NCI-H345 treated with DMSO at 0.1 percent for 48 hours (cell line): ENCODE results near the gene TRAIP.

ENCODE experiments used
- DNase-seq: peaks from one replicate; lab custom pipeline; 2025; ENCODE audit not compliant: unreplicated experiment; lab: John Stamatoyannopoulos, UW

The TRAIP gene

DNA sequence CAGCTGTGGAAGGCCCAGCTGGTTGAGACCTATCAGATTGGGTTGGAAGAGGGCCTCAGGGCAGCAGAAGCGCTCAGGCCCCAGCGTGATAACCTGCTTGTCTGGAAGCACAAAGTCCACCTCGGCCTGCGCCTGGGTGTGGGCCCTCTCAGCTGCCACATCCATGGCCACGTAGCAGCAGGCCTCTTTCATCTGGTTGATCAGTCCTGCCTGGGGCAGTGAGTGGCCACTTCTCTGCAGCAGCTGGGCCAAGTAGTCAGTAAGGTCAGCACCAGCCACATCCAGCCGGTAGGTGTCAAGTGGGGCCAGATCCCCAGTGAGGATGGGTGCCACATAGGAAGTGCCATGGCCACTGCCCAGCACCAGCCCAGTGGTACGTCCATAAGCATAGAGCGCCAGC is 17.3 kb upstream of the TRAIP start:
- DNase-seq: no peak

DNA sequence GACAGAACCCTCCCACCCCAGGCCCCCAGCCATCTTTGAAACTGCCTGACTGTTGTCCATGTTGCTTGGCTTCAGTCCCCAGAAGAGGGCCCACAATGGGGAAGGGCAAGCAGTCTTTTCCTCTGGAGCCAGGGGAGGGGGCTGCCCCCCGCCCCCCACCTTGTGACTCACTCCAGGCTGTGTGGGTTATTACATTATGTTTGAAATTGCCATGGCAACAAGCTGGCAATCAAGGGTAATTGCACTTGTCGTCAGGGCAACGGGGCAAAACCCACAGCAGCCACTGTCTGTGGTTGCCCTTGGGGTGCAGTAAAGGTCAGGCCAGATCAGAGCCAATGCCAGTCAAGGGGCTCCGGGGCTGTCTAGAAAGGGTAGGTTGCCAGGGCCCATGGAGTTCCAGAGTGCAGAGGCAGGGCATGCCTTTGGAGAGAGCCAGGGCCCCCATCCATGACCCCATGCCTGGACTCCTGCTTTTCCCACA is 16.5 kb upstream of the TRAIP start:
- DNase-seq: no peak

DNA sequence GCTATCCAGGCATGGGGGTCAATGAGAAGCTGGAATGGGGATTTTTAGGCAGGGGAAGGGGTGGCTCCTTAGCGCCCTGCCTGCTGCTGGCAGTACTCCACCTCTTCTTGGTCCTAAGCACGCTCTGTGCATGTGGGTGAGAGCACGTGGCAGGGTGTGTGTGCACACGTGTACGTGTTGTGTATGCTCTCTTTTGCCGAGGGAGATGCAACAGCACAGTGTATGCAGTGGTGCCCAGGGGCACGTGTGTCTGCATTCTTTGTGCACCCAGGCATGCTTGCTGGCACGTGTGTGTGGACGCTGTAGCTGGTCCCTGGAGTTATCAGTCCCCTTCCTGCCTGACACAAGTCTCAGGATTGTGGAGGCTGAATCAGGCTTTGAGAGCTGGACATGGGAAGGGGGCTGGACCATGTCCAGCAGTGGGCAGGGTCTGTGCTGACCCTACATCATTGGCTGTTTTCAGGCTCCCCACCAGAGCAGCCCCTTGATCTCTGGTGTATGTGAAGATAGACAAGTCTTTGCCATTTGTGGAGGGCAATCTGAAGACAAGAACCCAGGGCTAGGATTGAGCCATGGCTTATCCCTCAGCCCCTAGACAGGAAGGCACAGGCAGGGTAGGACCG is 15.3 kb upstream of the TRAIP start:
- no peak for DNase-seq

DNA sequence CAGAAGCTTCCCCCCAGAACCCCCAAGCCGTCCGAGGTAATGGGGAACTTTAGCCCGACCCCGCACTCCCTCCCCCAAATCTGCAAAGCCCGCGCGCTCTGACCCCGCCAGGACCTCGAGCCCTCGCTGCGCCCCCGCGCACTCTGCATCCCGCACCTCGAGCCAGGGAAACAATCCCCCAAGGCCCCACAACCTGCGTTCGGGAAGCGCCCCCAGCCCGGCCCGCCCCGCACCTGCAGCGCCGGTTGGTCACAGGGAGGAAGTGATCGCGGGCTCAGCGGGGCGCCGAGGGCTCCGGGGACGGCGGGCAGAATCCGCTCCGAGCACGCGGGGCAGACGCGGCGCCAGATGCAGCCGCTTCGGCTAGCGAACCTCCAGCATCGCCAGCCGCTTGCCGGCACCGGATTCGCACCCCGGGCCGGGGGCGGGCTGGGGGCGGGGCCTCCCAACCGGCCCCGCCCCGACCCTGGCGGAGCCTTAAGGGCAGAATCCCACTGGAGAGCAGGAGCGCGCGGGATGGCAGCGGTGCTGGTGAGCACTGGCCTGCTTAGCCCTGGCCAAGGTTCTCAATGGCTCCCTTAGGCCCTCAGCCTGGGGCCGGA is 13.3 kb upstream of the TRAIP start, which contains the start of gene CAMKV:
Gene CAMKV (minus strand): TSS at position 382 of the 602 bp plus-strand sequence. CDS start 7,518 bp downstream, outside the sequence.
- DNase-seq: no peak

DNA sequence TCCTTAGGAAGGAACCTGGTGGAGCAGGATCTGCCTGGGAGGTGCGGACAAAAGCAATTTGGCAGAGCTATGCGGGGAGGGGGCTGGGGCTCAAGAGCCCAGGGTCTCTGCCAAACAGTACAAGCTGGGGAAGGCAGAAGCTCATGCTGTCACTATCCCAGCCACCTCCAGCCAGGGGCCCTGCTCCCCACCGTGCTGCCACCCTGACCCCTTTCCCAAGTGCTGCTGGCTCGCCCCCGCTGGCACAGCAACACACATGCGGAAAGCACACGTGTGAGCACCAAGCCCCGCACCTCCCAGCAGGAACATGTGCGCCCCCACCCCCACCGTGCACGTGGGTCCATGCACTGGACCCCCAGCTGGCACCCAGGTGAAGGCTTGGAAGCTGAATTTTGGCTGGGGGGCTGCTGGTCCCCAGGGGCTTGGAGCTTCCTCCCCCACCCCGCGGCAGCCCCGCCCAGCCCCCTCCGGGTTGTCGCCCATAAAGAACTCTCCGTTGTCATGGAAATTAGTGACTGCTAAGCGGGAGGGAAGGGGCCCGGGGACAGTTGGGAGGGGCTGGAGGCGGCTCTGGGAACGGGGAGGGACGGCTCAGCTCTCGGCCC is 12.6 kb upstream of the TRAIP start:
- no peak for DNase-seq

DNA sequence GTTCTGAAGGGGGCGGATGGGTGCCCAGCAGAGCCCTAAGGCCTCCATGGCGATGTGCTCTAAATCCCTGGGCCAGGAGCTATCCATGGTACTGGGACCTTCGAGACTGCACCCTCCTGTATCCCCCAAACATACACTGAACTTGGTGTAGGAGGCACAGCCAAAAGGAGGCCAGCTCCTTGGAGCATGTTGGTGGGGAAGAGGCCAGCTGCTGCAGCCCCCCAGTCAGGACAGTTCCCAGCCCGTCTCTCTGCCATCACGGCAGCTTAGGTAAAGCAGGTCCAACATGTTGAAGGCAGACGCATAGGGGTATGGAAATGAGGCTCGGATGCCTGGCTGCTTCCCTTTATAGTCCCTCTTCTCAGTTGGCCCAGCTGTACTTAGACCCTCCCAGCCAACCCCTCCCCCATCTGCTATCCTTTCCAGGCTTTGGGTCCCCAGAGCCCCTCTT is 11.5 kb upstream of the TRAIP start:
- DNase-seq: no peak

DNA sequence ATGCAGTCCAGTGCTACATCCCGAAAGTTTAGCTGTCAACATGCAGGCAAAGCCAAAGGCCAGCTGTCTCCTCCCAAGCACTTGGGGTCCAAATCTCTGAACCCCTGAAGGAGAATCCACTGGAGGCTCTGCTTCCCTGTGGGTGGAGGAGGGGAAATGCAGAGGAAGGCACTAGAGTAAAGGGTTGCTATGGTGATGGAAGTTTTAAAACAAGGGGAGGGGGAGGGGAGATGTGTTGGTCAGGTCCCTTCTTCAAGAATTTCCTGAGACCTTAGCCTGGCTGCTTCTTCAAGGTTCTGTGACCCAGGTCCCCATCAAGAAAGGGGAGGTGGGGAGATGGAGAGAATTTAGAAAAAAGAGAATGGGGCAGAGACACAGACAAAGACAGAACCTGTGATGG is 11.0 kb upstream of the TRAIP start:
- DNase-seq: no peak

DNA sequence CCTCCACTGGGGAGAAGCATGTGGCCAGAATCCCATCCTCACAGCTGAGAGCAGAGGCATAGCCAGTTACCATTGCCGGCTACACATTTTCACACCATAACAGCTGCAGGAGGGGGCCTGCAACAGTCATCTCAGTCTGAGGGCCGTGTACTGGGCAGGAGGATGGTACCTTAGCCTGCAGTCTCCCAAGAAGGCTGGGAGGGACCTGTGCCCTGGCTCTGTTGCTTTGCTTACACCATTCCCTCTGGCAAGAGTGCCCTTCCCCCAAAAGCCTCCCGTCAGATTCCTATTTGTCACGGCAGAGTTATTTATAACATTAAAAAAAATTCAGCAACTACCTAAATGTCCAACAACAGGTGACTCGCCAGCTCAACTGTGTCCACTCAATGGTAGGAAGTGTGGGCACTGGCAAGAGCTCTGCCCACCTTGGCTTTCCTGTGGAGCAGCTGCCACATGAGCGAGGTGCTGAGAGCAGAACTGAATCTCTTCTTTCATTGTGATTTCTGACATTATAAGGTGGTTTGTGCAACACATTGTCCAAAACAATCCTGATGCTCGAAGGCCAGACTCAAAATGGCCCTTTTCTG is 8.9 kb upstream of the TRAIP start:
- DNase-seq: no peak

DNA sequence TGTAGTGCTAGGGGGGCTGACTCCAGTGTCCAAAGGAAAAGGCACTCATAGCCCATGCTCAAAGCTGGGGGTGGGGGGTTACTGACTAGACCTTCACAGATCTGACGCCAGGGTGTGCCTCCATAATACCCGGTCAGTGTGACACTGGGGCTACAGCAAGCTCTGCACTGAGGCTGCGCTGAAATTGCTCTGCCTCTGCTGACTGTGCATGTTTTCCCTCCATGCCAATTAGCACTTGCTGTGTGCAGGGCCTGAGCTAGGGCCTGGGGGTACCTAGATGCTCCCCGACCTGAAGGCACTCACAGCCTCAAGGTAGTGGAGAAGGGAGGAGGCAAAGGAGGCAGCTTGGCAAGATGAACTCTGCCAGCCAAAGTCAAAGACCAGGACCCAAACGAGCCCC is 8.1 kb upstream of the TRAIP start:
- no peak for DNase-seq

DNA sequence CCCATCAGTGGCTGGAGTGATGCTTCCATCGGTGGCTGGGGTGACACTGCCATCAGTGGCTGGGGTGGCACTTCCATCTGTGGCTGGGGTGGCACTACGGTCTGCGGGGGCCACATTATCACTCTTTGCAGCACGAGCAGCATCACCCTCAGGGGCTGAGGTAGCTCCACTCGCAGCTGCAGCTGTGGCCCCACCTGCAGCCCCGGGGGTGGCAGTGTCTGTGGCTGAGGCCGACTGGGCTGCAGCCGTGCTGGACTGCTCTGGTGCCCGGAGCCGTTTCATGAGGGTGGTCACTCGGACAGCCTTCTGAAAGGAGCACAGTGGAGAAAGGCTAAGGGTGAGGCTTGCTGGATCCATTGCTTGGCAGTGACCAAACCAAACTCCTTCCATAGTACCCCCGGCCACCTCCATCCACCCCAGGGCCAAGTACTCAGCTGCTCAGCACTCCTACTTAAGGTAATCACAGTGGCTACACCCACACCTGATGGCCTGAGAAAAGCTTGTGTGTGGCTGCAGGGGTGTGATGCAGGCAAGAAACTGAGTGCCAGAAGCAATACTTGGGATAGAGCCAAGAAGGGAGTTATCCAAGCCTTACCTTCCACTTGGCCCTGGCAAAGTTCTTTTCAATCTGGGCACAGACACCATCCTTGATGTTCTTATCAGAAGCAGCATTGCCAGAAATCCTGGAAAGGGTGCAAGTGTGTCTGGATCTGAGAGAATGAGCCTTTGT is 3.4 kb upstream of the TRAIP start:
- no peak for DNase-seq

DNA sequence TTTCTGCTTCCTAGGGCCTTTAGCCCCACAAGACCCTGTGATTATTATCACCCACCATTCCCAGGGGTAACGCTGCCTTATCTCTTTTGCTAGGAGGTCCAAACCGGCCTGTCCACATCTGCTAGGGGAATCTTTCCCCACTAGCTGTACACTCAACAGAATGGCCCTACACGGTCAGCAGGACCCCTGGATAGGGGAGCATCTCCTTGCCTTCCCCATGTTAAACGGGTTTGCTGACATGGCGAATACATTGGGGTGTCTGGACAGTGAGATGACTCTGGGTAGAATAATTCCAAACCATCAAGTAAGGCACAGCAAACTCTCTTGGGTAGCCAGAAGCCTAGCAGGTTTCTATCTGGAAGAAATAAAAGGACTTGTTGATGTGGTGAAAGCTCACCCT is 702 bp downstream of the TRAIP start:
- no peak for DNase-seq

DNA sequence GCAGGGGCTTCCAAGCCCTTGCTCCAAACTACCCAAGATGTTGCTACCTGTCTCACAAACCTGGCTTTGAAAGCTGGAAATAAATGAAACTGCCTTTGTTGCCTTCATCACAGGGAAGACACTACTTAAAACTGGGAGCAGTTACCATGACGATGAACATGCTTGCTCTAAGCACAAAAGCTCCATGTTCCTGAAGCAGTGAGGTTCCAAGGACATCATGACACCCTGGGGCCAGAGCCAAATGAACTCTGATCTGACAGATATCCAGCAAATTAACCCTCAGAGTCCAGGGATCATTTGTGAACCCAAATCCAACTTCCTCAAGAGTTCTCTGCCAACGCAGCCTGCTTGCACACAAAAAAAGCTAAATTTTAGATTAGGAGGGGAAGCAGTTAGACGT is 10.7 kb downstream of the TRAIP start:
- DNase-seq: no peak

DNA sequence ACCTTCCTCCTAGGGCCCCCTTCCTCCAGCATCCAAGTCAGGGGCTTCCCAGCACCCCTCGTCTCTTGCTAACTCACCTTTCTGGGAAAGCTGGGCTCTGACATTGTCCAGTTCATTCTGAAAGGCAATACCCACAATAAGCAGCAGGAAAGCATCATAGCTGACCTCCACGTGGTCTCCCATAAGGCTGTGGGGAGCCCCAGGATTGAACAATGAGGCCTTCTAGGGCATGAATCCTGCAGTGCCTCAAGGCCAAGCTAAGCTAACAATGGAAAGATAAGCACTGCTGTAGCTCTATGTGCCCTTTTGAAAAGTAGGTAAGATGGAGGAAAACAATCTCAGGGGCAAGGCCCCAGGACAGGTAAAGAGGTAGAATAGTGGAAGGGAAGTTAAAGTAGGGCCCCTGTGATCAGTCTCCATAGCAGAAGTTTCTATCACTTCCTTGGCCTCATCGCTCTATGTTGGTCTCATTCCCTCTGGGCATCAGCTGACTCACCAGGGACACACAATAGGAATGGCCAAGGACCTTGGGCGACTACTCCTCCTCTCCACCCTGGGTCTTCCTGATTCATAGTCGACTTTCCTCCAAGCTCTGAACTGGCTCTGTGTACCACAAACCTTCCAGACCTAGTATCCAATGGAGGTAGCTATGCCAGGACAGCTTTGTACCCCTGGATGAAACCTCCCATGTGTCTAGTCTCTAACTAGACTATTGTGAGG is 11.7 kb downstream of the TRAIP start:
- DNase-seq: no peak

DNA sequence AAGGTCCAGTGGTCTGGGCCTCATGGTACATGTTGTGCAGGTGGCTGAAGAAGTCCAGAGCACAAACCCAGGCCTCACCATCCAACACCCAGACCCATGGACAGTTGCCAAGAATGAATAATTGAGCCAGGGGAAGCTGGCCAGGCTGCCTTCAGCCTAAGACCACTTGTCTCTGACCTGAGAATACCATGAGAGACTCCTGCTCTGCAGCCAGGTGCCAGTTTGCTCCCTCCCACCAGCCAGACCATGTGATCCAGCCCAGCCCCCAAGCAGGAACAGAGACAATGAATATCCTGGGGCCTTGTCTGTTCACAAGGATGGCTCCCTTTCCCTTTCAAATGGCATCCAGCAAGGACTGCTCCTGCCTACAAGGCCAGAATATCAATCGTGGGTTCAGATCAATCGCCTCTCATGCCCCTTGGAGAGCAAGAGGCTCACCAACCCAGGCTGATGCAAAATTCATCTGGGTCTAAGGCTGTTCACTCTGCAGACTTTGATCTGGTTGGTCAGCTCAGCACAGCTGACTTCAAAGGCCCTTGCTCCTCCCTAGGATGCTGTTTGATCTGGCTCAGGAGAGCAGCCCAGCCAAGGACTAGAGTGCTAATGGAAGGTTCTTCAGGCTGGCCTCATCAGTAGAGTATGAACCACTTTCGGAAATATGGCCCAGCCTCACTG is 13.4 kb downstream of the TRAIP start:
- no peak for DNase-seq

DNA sequence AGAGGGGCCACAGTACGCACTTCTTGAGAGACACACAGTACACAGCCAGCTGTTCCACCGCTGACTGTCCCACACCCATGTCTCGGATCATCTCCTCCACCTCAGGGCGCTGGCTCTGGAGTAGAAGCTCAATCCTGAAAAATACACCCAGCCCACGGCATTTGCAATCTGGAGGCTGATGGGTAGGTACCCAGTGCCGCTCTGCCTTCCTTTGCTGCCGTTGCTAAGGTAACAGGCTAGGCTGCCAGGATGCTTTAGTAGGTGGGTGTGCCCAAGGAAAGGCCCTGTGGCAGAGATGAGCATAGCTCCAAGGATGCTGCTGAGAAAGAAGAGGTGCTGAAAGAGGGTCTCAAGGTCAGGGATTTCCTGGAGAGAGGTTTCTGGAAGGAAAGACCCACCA is 14.6 kb downstream of the TRAIP start:
- no peak for DNase-seq

DNA sequence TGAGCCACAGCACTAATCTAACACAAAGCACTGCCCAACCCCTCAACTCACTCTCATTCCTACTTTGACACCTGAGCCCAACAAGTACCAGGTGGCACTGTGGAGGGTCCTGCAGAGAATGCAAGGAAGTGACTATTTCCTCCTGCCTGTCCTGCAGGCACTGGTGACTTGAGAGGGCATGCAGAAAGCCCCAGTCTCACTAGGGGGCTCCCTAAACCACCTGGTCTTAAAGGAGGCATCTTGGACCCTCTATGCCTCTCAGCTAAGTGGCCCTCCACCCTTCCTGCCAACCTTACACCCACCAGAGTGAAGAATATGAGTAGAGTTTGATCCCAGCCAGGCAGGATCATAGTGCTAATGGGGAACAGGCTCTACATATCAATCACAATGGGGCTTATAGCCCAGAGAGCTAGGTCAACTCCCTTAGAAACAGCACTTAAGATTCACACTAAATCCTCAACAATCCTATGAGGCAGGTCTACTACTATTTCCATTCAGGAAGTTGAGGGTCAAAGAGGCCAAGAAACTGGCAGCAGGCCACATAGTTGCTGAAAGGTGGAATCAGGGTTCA is 15.2 kb downstream of the TRAIP start:
- DNase-seq: no peak

DNA sequence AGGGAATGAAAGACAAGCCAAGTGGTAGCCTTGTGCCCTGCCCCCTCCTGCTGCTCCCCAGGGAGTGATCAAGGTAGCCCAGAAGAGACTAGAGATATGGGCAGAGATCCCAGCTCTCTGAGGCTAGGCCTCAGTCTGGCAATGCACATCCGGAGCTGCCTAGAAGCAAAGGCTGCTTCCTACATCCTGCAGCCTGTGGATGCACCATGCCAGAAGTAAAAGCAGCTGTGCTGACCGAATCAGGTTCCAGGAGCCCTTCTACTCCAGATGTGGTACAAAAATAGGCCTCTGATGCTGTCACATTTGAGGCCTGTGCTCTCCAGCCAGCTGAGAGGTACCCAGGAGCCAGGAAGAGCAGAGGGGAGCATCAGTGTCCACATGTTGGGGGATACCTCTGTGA is 16.0 kb downstream of the TRAIP start:
- DNase-seq: no peak

DNA sequence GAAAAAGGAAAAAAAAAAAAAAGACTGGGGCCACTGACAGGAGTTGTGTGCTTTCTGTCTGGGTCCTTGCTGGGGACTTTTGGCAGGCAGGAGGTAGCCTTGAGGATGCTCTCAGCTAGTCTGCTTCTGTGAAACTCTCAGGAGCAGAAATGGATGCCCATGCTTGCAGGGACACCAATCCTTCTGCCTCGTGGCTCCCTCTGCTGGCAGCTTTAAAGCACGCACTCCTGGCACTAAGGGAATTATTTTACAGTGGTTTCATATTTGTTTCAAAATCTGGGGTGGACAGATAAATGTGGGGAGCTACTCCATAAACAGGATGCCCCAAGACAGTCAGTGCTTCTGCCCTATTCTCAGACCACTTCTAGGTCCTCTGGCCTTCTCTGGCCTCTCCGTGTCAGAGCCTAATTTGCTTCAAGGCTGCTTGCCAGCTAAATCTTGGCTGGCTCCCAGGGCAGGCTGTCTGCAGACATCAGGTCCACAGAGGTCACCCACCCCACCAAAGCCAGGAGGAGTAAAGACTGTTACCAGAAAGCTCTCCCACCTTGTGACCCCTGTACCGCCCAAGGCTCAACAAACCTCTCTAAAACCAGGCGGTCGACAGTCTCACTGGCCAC is 17.1 kb downstream of the TRAIP start:
- DNase-seq: peak; percentile 42

DNA sequence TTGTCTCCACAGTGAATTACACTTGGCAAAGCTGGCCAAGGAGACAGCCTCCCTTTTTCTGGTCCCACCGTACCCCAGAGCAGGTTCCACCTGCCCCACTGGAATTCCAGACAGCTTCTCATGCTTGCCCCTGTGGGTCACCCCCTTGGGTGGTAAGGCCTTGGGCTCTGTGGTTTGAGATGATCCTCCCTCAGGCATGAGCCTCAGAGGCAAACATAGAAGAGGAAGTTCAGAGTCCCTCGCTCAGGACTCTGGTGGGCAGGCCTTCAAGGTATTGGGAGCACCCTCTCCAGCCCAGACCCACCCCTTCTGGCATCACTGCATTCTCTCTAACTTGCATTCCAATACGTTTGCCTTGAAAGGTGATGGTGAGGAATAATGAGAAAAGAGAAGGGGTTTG is 25.0 kb downstream of the TRAIP start:
- DNase-seq: no peak
